Raji (cell line): Measurements from ENCODE around the gene BCAS3.

Experiments used
- POLR2A ChIP-seq: IDR thresholded peaks from 2 replicates; pipeline ENCODE4 v1.6.1; 2011; ENCODE audit warnings: low read depth, low read length, control low read depth; ENCODE audit not compliant: insufficient read depth

BCAS3 gene

GRCh38 chr17:61144617-61145564 is 467.2 kb downstream of the BCAS3 start:
- no peak for TF ChIP-seq POLR2A

- no peak for TF ChIP-seq POLR2A
These were observed 471.6 kb downstream of the BCAS3 start for GRCh38 chr17:61149106-61149825.

GRCh38 chr17:61149862-61150362 is 472.3 kb downstream of the BCAS3 start:
- TF ChIP-seq POLR2A = no peak

- no peak for TF ChIP-seq POLR2A
These were observed 473.1 kb downstream of the BCAS3 start for GRCh38 chr17:61150686-61151299.

GRCh38 chr17:61152898-61153297 is 475.2 kb downstream of the BCAS3 start:
- no peak for TF ChIP-seq POLR2A

GRCh38 chr17:61155590-61156237 is 478.1 kb downstream of the BCAS3 start:
- no peak for TF ChIP-seq POLR2A

- TF ChIP-seq POLR2A = no peak
These were observed 479.7 kb downstream of the BCAS3 start for GRCh38 chr17:61157246-61157886.

GRCh38 chr17:61158376-61158775 is 480.7 kb downstream of the BCAS3 start:
- no peak for TF ChIP-seq POLR2A

GRCh38 chr17:61159221-61159814 is 481.7 kb downstream of the BCAS3 start:
- TF ChIP-seq POLR2A = no peak

- no peak for TF ChIP-seq POLR2A
These were observed 482.6 kb downstream of the BCAS3 start for GRCh38 chr17:61160204-61160603.

- TF ChIP-seq POLR2A = no peak
These were observed 483.3 kb downstream of the BCAS3 start for GRCh38 chr17:61160789-61161445.

- no peak for TF ChIP-seq POLR2A
These were observed 484.0 kb downstream of the BCAS3 start for GRCh38 chr17:61161615-61162134.

- no peak for TF ChIP-seq POLR2A
These were observed 486.9 kb downstream of the BCAS3 start for GRCh38 chr17:61164517-61164916.
